ENCODE results near the gene TNFRSF19.

The TNFRSF19 gene

DNA sequence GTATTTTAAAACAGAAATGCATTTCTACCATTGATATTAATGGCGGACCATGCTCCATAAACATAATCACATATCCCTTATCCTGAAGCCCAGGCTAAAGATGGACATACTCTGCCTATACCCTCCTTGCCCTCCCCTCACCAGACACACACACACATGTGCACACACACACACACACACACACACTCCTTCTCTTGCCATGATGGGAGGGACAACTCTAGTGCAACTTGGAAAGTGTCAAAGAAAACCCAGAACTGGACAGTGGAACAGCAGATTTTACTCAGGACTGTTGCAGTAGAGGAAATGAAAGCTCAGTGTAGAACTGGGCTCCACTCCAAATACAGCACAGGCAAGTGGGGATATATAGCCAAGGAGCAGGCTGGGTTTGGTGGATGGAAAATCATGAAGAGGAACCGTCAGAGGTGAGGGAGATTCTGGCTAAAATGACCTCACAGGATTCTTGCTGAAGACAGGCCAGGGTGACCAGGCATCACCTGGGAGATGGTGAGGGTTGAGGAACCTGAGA, 40.8 kb downstream of the TNFRSF19 start:
- 0 out of 2 replicates have a peak, but pooled peaks cover 3% of the 10 kb centered on the region for H3K4me1 ChIP-seq (ENCODE audit: low read length)
- no peak overlapping the region for H2AFZ ChIP-seq (ENCODE audit: low read length)
- no peaks in the 10 kb centered on the region for H3K9me2 ChIP-seq (replicated peaks; ENCODE audit: insufficient read depth, low read length)
- no peaks in the 10 kb centered on the region for H3F3A ChIP-seq (ENCODE audit: insufficient read depth, low read length)
- no peaks in the 10 kb centered on the region for H3K27me3 ChIP-seq (replicated peaks; ENCODE audit: insufficient read depth, low read length)
- TF ChIP-seq, protein P1, sequence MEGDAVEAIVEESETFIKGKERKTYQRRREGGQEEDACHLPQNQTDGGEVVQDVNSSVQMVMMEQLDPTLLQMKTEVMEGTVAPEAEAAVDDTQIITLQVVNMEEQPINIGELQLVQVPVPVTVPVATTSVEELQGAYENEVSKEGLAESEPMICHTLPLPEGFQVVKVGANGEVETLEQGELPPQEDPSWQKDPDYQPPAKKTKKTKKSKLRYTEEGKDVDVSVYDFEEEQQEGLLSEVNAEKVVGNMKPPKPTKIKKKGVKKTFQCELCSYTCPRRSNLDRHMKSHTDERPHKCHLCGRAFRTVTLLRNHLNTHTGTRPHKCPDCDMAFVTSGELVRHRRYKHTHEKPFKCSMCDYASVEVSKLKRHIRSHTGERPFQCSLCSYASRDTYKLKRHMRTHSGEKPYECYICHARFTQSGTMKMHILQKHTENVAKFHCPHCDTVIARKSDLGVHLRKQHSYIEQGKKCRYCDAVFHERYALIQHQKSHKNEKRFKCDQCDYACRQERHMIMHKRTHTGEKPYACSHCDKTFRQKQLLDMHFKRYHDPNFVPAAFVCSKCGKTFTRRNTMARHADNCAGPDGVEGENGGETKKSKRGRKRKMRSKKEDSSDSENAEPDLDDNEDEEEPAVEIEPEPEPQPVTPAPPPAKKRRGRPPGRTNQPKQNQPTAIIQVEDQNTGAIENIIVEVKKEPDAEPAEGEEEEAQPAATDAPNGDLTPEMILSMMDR (IDR thresholded peaks at IDR 0.05; ENCODE audit: low read length), result no peak
- TF ChIP-seq EZH2phosphoT487 (IDR thresholded peaks at IDR 0.05; ENCODE audit: low read length) (no peak), EZH2 (optimal IDR thresholded peaks at IDR 0.05; ENCODE audit: low read depth, low read length) (no peak)
- no peaks in the 10 kb centered on the region for H4K20me1 ChIP-seq (ENCODE audit: insufficient read depth, low read length)
- no peaks in the 10 kb centered on the region for H3K9me3 ChIP-seq (replicated peaks; ENCODE audit: insufficient read depth, low read length)
- no peak overlapping the region for H3K27ac ChIP-seq (ENCODE audit: low read length)
- H3K9ac ChIP-seq (ENCODE audit: low read length), result no peak overlapping the region
- no peak for DNase-seq
- H3K4me2 ChIP-seq (ENCODE audit: low read depth, low read length), result no peak overlapping the region
- no peak overlapping the region for H3K4me3 ChIP-seq (ENCODE audit: low read length)
- no peaks in the 10 kb centered on the region for H3K36me3 ChIP-seq (replicated peaks; ENCODE audit: insufficient read depth, low read length)
- no peaks in the 10 kb centered on the region for H3K79me2 ChIP-seq (ENCODE audit: low read length)

DNA sequence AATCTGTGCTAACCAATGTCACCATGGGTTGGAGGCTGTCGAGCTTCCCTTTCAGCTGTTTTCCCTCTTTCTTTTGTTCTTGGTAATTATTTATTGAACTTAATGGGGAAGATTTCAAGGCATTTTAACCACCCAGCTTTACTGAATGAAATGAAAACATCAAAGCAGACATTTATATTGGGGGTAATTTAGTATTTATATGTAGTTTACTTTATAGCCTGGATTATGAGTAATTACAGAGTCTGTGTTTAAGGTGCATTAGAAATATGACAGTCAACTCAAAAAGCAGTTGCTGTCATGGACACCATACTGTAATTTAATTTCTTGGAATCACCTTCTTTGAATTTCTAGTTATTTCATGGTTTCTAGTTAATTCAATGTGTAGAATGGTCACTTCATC, 42.0 kb downstream of the TNFRSF19 start:
- Histone ChIP-seq H3K4me3 (ENCODE audit: low read length) (no peak overlapping the region), H3K79me2 (ENCODE audit: low read length) (no peaks in the 10 kb centered on the region), H3K4me1 (ENCODE audit: low read length) (0 out of 2 replicates have a peak, but pooled peaks cover 3% of the 10 kb centered on the region), H3K9me3 (replicated peaks; ENCODE audit: insufficient read depth, low read length) (no peaks in the 10 kb centered on the region), H3K4me2 (ENCODE audit: low read depth, low read length) (no peak overlapping the region), H3K9ac (ENCODE audit: low read length) (no peak overlapping the region), H3K27ac (ENCODE audit: low read length) (no peak overlapping the region), H3K27me3 (replicated peaks; ENCODE audit: insufficient read depth, low read length) (no peaks in the 10 kb centered on the region), H2AFZ (ENCODE audit: low read length) (no peak overlapping the region), H4K20me1 (ENCODE audit: insufficient read depth, low read length) (no peaks in the 10 kb centered on the region), H3F3A (ENCODE audit: insufficient read depth, low read length) (no peaks in the 10 kb centered on the region), H3K36me3 (replicated peaks; ENCODE audit: insufficient read depth, low read length) (no peaks in the 10 kb centered on the region), H3K9me2 (replicated peaks; ENCODE audit: insufficient read depth, low read length) (no peaks in the 10 kb centered on the region)
- no peak for DNase-seq
- TF ChIP-seq EZH2phosphoT487 (IDR thresholded peaks at IDR 0.05; ENCODE audit: low read length), result no peak
- TF ChIP-seq, protein P1 (IDR thresholded peaks at IDR 0.05; ENCODE audit: low read length), result no peak
- no peak for TF ChIP-seq EZH2 (optimal IDR thresholded peaks at IDR 0.05; ENCODE audit: low read depth, low read length)

DNA sequence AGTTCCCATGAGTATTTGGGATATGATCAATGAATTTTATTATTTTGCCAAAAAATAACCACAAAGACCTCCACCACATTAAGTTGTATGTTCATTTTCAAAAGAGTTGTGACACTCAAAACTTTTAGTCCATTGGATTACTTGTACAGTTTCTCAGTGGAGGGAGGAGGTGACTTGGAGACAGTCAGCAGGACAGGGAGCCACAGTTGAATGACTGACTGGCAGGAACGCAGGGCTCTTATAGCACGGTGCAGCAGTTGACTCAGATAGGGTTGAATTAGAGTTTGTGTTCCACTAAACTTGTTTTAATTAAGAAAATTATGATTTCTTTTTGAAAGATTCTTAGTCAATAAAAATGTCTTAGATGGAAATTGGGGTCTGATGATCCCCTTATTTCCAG, 42.5 kb downstream of the TNFRSF19 start:
- 0 out of 2 replicates have a peak, but pooled peaks cover 3% of the 10 kb centered on the region for H3K4me1 ChIP-seq (ENCODE audit: low read length)
- TF ChIP-seq EZH2 (optimal IDR thresholded peaks at IDR 0.05; ENCODE audit: low read depth, low read length), result no peak
- TF ChIP-seq, protein P1 (IDR thresholded peaks at IDR 0.05; ENCODE audit: low read length), result no peak
- no peak for TF ChIP-seq EZH2phosphoT487 (IDR thresholded peaks at IDR 0.05; ENCODE audit: low read length)
- no peak overlapping the region for H3K9ac ChIP-seq (ENCODE audit: low read length)
- H3F3A ChIP-seq (ENCODE audit: insufficient read depth, low read length), result no peaks in the 10 kb centered on the region
- no peaks in the 10 kb centered on the region for H3K9me2 ChIP-seq (replicated peaks; ENCODE audit: insufficient read depth, low read length)
- no peaks in the 10 kb centered on the region for H4K20me1 ChIP-seq (ENCODE audit: insufficient read depth, low read length)
- DNase-seq, result no peak
- H3K36me3 ChIP-seq (replicated peaks; ENCODE audit: insufficient read depth, low read length), result no peaks in the 10 kb centered on the region
- no peaks in the 10 kb centered on the region for H3K79me2 ChIP-seq (ENCODE audit: low read length)
- H3K27ac ChIP-seq (ENCODE audit: low read length), result no peak overlapping the region
- H3K4me3 ChIP-seq (ENCODE audit: low read length), result no peak overlapping the region
- no peaks in the 10 kb centered on the region for H3K27me3 ChIP-seq (replicated peaks; ENCODE audit: insufficient read depth, low read length)
- no peak overlapping the region for H2AFZ ChIP-seq (ENCODE audit: low read length)
- no peaks in the 10 kb centered on the region for H3K9me3 ChIP-seq (replicated peaks; ENCODE audit: insufficient read depth, low read length)
- H3K4me2 ChIP-seq (ENCODE audit: low read depth, low read length), result no peak overlapping the region

Measured in MM.1S (cell line).